AG09319 (cell line): ENCODE results near the gene PHACTR2.
"Not testable (repeated sequence)": the region's sequence is repeated elsewhere in the genome, so short reads cannot be mapped to it uniquely, and the experiment has no call there.

Experiments
- DNase-seq: peaks from one replicate; pipeline ENCODE4 v3.0.0-alpha.2; 2010; ENCODE audit warnings: low read depth; ENCODE audit errors: extremely low read depth
- CTCF ChIP-seq: IDR thresholded peaks from 2 replicates; pipeline ENCODE4 v1.5.1; 2011; ENCODE audit warnings: low read depth, mild to moderate bottlenecking, inconsistent platforms, low read length, moderate library complexity

The PHACTR2 gene

GRCh38 chr6:143859891-143860660 is 182.3 kb downstream of the PHACTR2 start:
- DNase-seq: no peak
- no peak for TF ChIP-seq CTCF

DNA sequence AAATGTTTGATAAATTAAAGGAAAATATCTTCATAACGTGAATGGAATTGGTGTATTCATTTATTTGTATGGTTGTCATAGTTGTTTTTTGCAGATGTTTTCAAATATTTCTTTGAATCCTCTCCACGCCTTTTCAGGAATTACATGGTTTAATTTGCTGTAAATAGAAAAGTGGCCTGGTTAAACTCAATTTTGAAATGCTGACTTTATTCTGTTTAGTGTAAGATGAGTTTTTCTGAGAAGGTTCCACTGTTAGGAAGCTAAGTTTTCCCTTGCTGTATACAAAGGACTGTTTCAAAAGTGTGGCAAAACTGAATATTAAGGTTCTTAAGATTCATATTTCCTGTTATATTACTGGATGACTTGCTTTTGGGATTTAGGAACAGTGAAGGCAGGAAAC is 186.0 kb downstream of the PHACTR2 start:
- no peak for TF ChIP-seq CTCF
- no peak for DNase-seq

DNA sequence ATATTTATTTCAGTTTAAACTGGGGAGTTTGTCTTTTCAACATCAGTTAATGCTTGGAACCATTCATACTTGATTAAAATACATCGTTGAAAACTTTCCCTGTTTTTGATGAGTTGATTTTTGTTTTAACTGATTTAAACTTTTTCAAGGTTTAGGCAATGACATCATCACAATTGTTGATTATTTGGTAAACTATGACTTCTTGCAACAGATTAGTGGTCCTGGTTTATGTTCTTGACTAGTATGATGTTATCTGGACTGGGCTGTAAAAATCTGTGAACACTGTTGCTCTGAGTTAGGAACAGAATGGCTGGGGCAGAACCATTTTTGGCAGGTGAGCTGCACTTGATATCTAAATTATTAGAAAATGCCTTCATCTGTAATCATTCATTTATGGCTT is 186.5 kb downstream of the PHACTR2 start, which contains the start of gene ZC2HC1B:
TSS of gene ZC2HC1B (plus strand) at position 241 of the 400 bp plus-strand sequence. CDS start at position 307, 66 bp downstream.
- no peak for DNase-seq

DNA sequence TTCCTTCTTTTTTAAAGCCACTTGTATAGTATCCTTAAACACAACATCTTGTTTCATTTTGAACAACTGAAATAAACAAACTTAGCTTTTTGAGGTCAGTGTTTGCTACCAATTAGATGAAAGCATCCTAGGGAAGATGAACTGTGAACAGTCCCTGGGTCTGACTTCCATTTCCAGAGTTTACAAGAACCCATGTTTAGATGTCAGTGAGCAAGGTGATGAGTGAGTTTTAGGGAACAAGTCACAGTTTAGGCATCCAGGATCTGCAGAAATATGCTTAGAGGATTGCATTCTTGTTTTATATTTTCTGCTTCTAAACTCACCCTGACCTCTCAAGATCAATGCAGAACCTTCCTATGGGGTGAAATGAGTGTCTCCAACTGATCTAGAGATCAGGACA is 189.5 kb downstream of the PHACTR2 start:
- DNase-seq: peak; percentile 1
- no peak for TF ChIP-seq CTCF

More for the DNA sequence above, 186.5 kb downstream of the PHACTR2 start, which contains the start of gene ZC2HC1B:
- TF ChIP-seq CTCF: no peak

DNA sequence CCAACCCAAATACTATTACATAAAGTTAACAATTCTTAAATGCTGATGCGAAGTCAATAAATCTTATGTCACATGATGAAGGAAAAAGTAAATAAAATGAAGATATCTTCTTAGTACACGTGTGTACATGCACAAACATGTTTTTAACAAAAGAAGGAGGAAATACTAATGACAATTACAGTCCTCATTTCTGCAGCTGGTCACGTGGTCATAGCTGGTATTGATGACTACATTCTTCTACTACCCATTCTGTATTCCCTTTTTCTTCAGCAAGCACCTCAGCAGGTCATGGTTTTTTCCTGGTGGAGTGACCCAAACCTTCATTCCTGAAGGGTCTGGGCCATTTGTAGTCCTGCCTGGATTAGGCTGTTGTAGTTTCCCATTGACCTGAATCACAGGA is 191.0 kb downstream of the PHACTR2 start:
- DNase-seq: not testable (repeated sequence)

GRCh38 chr6:143871202-143871730 is 193.5 kb downstream of the PHACTR2 start:
- not testable (repeated sequence) for DNase-seq

GRCh38 chr6:143872201-143872600 is 194.4 kb downstream of the PHACTR2 start:
- DNase-seq: no peak
- no peak for TF ChIP-seq CTCF

DNA sequence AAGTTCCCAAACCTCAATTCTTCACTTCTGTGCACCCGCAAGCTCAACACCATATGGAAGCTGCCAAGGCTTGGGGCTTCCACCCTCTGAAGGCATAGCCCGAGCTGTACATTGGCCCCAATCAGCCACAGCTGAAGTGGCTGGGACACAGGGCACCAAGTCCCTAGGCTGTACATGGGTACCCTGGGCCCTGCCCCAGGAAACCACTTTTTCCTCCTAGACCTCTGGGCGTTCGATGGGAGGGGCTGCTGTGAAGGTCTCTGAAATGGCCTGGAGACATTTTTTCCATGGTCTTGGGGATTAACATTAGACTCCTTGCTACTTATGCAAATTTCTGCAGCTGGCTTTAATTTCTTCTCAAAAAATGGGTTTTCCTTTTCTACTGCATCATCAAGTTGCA is 195.8 kb downstream of the PHACTR2 start:
- not testable (repeated sequence) for DNase-seq

GRCh38 chr6:143874503-143874902 is 196.7 kb downstream of the PHACTR2 start:
- DNase-seq: not testable (repeated sequence)
